Right atrium auricular region (tissue), 2 donors: ENCODE results near the gene BCO2. TPM values are rescaled to one million over a fixed set of nuclear protein-coding genes. Genes with fewer than 3 reads are reported as not detected.

ENCODE experiments used
- DNase-seq: peaks from one replicate; pipeline ENCODE4 v3.0.0-alpha.2; 2019; ENCODE audit warnings: low spot score
- H3K27ac ChIP-seq, 2 donors: fragments of 200-600 bp; sonication (generic); 1 replicate in 1 of 2; 2 replicates in 1 of 2; pipeline ENCODE4 v1.5.1; 2016 to 2019
- H3K27me3 ChIP-seq, 2 donors: fragments of 200-600 bp; sonication (generic); one replicate each; pipeline versions ENCODE4 v1.5.1 to v1.6.0; 2017 to 2019
- H3K36me3 ChIP-seq: fragments of 200-600 bp; sonication (generic); one replicate; pipeline ENCODE4 v1.5.1; 2016
- H3K4me1 ChIP-seq, 2 donors: fragments of 200-600 bp; sonication (generic); one replicate each; pipeline versions ENCODE4 v1.5.1 to v1.6.0; 2017 to 2019
- H3K4me3 ChIP-seq, 2 donors: fragments of 200-600 bp; sonication (generic); 1 replicate in 1 of 2; 2 replicates in 1 of 2; pipeline ENCODE4 v1.5.1; 2017 to 2019; ENCODE audit warnings: mild to moderate bottlenecking in 1 of 2, moderate library complexity in 1 of 2
- H3K9me3 ChIP-seq, 2 donors: fragments of 200-600 bp; sonication (generic); one replicate each; pipeline ENCODE4 v1.5.1; 2019
- CTCF ChIP-seq, 2 donors: fragments of 200-600 bp; sonication (generic); IDR thresholded peaks; one replicate each; pipeline ENCODE4 v1.5.1; 2019; ENCODE audit warnings: antibody characterized with exemption in 2 of 2
- total RNA-seq, 2 donors: library from RNA; depleted of rRNA; stranded (reverse); fragments of >200 nt; gene quantifications; one replicate each; pipeline ENCODE4 v1.1.0, GENCODE V29; 2016

BCO2 gene
- total RNA-seq, 2 donors from 2014 or later: 40.6 to 44.7 TPM

DNA sequence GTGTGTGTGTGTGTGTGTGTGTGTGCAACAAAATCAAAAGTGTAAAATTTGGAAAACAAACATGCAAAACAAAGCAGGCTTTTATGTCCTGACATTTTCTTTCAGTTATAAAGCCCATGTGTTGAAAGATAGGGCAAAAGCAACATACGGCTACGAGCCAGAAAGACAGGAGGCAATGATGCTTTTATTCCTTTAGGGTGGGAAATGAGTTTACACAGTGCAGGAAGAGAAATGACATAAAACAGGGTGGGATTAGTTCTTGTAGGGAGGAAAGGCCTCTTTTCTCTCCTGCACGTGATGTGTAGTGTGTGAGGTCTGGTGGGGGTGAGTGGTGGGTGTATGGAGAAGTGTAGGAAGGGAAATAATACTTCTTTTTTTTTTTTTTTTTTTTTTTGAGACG lies 40.8 kb upstream of the BCO2 start:
- DNase-seq: no peak
- H3K27me3 ChIP-seq: no peaks in the 10 kb centered on the region
- no peaks in the 10 kb centered on the region for H3K9me3 ChIP-seq
- no peak overlapping the region for H3K27ac ChIP-seq
- no peaks in the 10 kb centered on the region for H3K4me1 ChIP-seq
- no peak for TF ChIP-seq CTCF (IDR thresholded peaks at IDR 0.05)
- no peak overlapping the region for H3K4me3 ChIP-seq
- no peaks in the 10 kb centered on the region for H3K36me3 ChIP-seq

GRCh38 chr11:112143597-112143996 lies 31.7 kb upstream of the BCO2 start:
- no peak for DNase-seq
- Histone ChIP-seq H3K4me3 (no peak overlapping the region), H3K27ac (no peak overlapping the region), H3K9me3 (peaks cover 0 to 13% of the 10 kb centered on the region in 2 donors), H3K36me3 (no peaks in the 10 kb centered on the region), H3K27me3 (no peaks in the 10 kb centered on the region), H3K4me1 (no peaks in the 10 kb centered on the region)
- no peak for TF ChIP-seq CTCF (IDR thresholded peaks at IDR 0.05)

GRCh38 chr11:112150517-112150916 lies 24.8 kb upstream of the BCO2 start:
- Histone ChIP-seq H3K9me3 (no peaks in the 10 kb centered on the region), H3K27ac (no peak overlapping the region), H3K27me3 (no peaks in the 10 kb centered on the region), H3K36me3 (no peaks in the 10 kb centered on the region), H3K4me1 (no peaks in the 10 kb centered on the region), H3K4me3 (no peak overlapping the region)
- no peak for TF ChIP-seq CTCF (IDR thresholded peaks at IDR 0.05)
- DNase-seq: no peak

DNA sequence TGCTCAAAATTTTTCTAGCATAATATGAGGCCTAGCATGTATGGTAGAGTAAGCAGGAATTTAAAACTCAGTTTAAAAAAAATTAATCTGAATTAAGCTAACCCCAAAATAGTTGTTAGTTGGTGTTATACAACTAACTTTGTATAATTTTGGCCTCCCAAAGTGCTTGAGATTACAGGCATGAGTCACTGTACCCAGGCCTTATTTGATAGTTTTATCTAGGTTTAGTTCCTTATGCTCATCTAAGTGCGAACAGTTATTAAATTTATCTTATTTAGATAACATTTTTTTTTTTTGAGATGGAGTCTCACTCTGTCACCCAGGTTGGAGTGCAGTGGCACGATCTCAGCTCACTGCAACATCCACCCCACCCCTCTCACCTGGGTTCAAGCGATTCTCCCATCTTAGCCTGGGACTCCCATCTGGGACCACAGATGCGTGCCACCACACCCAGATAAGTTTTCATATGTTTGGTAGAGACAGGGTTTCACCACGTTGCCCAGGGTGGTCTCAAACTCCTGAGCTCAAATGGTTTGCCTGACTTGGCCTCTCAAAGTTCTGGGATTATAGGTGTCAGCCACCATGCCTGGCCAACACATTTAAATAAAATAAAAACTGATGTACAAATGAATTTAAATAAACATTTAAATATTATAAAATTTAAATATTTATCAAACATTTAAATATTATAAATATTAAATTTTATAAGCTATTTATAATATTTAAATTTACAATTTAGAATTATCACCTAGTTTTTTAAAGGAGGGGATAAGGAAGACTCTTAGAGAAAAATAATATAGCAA lies 19.0 kb upstream of the BCO2 start:
- peaks cover 0 to 5% of the 10 kb centered on the region in 2 donors for H3K4me1 ChIP-seq
- H3K4me3 ChIP-seq: no peak overlapping the region
- DNase-seq: no peak
- peak overlapping the region in 1 of 2 donors; percentile 57 for H3K27ac ChIP-seq
- TF ChIP-seq CTCF (IDR thresholded peaks at IDR 0.05): no peak
- H3K36me3 ChIP-seq: no peaks in the 10 kb centered on the region
- no peaks in the 10 kb centered on the region for H3K9me3 ChIP-seq
- no peaks in the 10 kb centered on the region for H3K27me3 ChIP-seq

- no peak overlapping the region for H3K4me3 ChIP-seq
- peaks cover 0 to 5% of the 10 kb centered on the region in 2 donors for H3K4me1 ChIP-seq
- DNase-seq: no peak
- H3K27ac ChIP-seq: peak overlapping the region; percentile 31 to 57
- H3K9me3 ChIP-seq: no peaks in the 10 kb centered on the region
- no peaks in the 10 kb centered on the region for H3K36me3 ChIP-seq
- TF ChIP-seq CTCF (IDR thresholded peaks at IDR 0.05): no peak
- H3K27me3 ChIP-seq: no peaks in the 10 kb centered on the region
Observed at GRCh38 chr11:112156956-112157766, 18.2 kb upstream of the BCO2 start.
